ENCODE data around the gene SH3RF1.

DNA sequence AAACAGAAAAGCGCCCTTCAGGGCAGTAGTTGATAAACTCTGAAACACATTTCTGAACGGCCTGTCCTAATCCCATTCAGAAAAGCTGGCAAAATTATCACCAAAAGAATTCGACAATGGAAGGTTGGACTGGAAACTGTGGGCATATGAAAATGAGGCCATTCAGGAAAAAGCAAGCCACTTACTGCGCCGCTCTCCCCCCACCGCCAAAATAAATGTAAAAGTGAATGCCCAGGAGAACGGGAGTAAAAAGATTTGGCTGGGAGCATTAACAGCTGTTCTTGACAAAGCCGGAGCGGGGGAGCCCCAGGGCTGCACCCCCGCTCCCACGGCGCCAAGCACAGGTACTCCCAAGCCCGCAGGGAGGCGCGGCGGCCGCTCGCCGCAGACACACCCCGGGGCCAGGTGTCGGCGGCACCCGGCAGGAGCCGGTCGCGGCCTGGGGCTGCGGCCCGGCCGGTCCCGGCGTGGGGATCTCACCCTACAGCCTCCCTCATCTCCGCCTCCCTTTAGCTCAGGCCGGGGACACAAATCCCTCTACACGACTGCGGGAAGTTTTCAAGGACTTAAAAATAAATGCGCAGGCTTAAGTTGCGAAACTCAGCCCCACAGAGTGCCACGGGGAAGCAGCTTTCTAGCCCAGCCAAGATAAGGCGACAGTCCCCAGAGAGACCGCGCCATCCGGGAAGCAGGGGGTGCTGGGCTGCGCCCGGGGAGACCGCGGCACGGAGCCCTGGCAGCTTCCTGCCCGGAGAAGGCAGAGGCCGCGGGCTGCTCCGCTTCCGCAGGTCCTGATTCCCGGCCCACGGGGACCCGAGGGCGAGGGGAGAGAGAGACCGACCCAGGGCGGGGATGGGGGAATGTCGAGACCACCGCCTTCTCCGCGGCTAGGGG lies 593 bp downstream of the SH3RF1 start:
- TF ChIP-seq, protein P1, sequence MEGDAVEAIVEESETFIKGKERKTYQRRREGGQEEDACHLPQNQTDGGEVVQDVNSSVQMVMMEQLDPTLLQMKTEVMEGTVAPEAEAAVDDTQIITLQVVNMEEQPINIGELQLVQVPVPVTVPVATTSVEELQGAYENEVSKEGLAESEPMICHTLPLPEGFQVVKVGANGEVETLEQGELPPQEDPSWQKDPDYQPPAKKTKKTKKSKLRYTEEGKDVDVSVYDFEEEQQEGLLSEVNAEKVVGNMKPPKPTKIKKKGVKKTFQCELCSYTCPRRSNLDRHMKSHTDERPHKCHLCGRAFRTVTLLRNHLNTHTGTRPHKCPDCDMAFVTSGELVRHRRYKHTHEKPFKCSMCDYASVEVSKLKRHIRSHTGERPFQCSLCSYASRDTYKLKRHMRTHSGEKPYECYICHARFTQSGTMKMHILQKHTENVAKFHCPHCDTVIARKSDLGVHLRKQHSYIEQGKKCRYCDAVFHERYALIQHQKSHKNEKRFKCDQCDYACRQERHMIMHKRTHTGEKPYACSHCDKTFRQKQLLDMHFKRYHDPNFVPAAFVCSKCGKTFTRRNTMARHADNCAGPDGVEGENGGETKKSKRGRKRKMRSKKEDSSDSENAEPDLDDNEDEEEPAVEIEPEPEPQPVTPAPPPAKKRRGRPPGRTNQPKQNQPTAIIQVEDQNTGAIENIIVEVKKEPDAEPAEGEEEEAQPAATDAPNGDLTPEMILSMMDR (IDR thresholded peaks at IDR 0.05): no peak
- no peak for TF ChIP-seq POLR2AphosphoS5 (IDR thresholded peaks at IDR 0.05; ENCODE audit: low read depth, low read length)
- no peak; the same call in 1 of the 2 replicates for TF ChIP-seq SIN3A (IDR thresholded peaks at IDR 0.05; ENCODE audit: borderline replicate concordance, insufficient read depth, low read depth, low read length)
